GM23338 (cell line): ENCODE results near the gene TAF12.

ENCODE experiments used
- CREB1 ChIP-seq: fragments of 250-450 bp; sonication (Bioruptor Pico); IDR thresholded peaks from 2 replicates; pipeline ENCODE4 v1.5.0; 2020; ENCODE audit warnings: low read depth, mild to moderate bottlenecking, moderate library complexity
- CTCF ChIP-seq, 2 experiments: fragments of 200-600 bp in 1 of 2; sonication (generic) in 1 of 2; conservative IDR thresholded peaks; 2 replicates each; pipeline versions ENCODE4 v1.5.1 to v1.6.1; 2016 to 2017; ENCODE audit warnings: antibody characterized with exemption in 2 of 2, low read depth in 2 of 2, mild to moderate bottlenecking in 2 of 2, moderate library complexity in 1 of 2
- POLR2AphosphoS5 ChIP-seq: IDR thresholded peaks from 2 replicates; pipeline ENCODE4 v1.6.1; 2016; ENCODE audit warnings: antibody characterized with exemption, low read depth

- no peak for TF ChIP-seq POLR2AphosphoS5
- TF ChIP-seq CTCF (conservative IDR thresholded peaks at IDR 0.05; ENCODE audit: low read depth in 2 of 2), result no peak
- no peak for TF ChIP-seq CREB1 (CRISPR knock-in tag)
These were observed 42.1 kb upstream of the TAF12 start for GRCh38 chr1:28684937-28685336.
